Fibroblast of skin of right biceps (primary cell): ENCODE data around the gene SCAI.
"Not testable (repeated sequence)": the region's sequence is repeated elsewhere in the genome, so short reads cannot be mapped to it uniquely, and the experiment has no call there.

Experiments
- DNase-seq: peaks from one replicate; pipeline ENCODE4 v3.0.0-alpha.2; 2013

SCAI gene

GRCh38 chr9:125147401-125147951 lies 4.1 kb upstream of the SCAI start:
- no peak for DNase-seq

DNA sequence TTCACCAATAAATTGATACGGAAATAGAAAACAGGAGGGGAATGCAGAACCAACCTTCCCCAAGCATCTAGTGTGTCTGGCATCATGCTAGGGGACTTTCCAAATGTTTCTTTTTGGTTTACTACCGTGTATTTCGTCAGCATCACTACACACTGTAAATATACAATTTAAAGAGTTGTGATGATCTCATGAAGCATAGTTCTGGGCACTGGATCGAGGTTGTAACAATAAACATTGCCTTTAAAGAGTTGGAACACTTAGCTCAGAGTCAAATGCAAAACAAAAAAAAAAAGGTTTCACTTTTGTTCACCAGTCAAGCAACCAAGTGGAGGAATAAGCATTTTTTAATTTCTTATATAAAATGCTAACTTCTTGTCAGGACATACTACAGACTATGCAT lies 2.9 kb upstream of the SCAI start:
- DNase-seq, result peak; percentile 10

DNA sequence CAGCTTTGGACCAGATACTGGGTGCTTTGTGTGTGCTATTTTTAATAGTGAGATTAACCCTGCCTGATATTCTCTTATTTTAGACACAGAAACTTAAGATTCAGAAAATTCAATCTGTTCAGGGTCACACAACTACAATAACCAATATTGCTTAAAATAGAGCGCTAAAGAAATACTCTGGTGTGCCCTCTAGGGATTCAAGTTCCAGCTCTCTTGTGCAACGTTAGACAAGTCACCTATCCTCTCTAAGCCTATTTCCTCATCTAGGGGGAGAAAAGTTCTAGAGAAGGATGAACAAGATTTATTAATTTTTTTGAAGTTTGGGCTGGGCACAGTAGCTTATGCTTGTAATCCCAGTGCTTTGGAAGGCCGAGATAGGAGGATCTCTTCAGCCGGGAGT lies 2.1 kb upstream of the SCAI start:
- DNase-seq, result no peak

GRCh38 chr9:125142560-125143376 lies 560 bp downstream of the SCAI start:
- DNase-seq, result no peak

GRCh38 chr9:125141751-125142150 lies 1.6 kb downstream of the SCAI start:
- DNase-seq, result no peak

- peak; percentile 48 for DNase-seq
These were observed 2.1 kb downstream of the SCAI start for GRCh38 chr9:125141251-125141650.

DNA sequence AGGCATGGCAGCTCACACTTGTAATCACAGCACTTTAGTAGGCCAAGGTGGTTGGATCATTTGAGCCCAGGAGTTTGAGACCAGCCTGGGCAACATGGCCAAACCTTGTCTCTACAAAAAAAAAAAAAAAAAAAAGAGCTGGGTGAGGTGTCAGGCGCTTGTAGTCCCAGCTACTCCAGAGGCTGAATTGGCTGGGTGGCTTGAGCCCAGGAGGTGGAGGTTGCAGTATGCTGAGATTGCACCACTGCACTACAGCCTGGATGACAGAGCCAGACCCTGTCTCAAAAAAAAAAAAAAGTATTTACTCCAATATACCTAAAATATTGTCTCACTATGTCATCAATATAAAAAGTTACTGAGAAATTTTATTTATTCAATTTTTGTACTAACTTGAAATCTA lies 2.8 kb downstream of the SCAI start:
- no peak for DNase-seq

DNA sequence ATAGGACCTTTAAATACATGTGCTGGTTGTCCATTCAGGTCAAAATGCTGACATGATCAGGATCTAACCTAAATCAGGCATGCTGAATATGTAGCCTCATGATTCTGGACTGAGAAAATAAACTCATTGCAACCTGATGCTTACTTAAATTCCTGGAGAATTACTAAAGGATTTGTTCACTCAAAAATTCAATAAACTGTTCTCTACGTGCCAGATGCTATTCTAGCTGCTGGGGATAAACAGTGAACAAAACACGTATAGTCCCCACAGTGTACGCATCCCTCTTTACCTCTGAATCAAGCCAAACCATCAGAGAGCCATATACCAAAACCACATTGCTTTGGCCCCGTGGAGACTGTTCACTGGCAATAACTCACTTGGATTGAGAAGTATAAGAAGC lies 6.1 kb downstream of the SCAI start:
- peak; percentile 66 for DNase-seq

DNA sequence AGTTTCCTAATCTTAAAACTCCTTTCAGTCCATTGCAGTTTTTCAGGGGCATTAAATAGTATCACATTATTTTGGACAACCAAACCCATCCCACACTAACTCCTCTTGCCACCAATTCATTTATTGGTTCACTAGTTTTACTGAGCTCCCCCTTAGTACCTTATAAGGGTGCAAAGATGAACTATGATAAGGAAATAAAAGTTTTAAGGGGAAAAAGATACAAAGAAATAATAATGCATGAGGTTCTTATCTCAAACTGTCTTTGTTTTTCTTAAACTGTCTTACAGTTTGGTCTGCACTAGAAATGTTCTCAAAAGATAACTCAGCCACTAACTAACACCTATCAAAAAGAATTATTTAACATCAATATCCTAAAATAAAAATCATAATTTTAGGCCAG lies 8.4 kb downstream of the SCAI start:
- DNase-seq, result no peak

DNA sequence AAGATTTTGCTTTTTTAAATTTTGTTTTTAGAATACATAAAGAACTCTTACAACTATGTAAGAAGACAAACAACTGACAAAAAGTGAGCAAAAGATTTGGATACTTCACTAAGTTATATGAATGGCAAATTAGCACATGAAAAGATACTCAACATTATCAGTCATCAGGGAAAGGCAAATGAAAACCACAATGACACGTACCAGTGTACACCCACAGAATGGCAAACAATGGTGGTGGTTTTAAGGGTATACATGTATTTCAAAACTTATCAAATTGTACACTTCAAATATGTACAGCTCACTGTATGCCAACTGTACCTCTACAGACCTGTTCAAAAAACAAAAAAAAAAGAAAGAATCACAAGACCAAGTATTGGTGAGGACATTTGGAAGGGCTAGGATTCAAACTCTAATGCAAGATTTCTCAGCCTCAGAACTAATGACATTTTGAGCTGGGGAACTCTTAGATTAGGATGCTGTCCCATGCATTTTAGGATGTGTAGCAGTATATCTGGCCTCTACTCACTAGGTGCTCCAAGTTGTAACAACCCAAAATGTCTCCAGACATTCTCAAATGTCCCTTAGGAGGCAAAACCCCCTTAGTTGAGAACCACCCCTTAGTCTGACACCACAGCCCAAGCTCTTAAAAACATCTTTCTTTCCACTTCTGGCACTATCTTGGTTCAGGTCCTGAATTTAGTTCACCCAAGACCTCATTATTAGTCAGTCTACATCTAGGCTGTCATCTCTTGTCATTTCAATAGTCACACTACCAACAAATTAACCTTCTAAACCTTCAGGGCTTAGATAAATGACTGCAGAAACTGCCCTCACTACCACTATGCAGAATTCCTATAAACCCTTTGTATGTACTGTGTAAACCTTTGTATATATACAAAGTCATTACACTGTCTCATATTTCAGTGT lies 9.7 kb downstream of the SCAI start:
- DNase-seq, result no peak

DNA sequence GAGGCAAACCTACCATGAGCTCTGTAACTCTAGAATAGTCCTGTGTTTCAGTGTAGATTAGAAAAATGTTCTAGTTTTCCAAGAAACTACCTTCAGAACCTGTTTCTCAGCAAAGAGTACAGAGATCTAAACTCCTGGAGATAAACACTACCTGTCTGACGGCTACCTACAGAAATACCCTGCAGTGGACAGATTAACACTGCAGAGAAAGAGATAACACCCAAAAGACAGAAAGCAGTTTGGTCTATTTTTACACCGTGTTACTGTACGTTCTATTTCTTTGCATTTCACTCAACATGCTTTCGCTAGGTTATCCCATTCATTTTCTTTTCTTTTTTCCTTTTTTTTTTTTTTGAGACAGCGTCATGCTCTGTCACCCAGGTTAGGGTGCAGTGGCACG lies 11.6 kb downstream of the SCAI start:
- DNase-seq, result no peak

DNA sequence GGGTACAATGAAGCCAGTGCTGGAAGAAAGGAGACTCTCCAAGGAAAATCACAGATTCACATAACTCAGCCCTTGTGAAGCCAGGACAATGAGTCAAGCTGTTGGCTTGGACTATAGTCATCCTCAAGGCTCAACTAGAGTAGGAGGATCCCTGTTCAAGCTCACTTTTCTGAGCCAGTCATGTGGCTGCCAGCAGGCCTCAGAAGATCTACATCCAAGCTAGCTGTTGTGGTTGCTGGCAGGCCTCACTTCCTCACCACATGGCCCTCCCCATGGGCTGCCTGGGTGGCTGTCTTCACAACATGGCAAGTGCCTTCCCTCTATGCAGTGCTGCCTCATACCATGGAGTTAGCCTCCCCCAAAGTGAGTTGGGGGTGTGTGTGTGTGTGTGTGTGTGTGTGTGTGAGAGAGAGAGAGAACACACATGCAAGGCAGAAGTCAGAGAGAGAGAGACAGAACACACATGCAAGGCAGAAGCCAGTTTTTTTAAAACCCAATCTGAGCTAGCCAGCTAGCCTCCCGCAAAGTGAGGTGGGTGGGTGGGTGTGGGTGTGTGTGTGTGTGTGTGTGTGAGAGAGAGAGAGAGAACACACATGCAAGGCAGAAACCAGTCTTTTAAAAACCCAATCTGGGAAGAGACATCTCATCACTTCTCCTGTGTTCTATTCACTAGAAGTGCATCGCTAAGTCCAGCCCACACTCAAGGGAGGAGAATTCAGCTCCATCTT lies 17.1 kb downstream of the SCAI start:
- peak; percentile 100 for DNase-seq

GRCh38 chr9:125125523-125125922 lies 17.8 kb downstream of the SCAI start:
- DNase-seq, result no peak

DNA sequence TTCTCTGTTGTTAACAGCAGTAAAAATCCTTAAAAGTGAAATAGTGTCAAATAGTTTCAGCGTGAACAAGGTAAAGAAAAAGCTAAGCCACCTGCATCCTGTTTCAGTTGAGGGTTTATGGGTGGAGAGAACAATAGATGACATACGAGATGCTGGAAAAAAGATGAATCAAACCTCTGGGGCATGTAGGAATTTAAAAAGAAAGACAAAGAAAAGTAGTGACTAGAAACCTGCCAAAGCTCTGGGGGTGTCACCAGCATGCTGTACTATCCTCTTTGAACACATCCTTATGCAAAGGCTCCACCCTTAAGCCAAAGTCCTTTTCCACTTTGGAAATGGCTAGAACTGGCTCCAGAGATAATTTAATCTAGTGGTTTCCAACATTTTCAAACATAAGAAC lies 22.2 kb downstream of the SCAI start:
- DNase-seq, result peak; percentile 7

GRCh38 chr9:125119643-125120286 lies 23.6 kb downstream of the SCAI start:
- peak; percentile 53 for DNase-seq

GRCh38 chr9:125118696-125119095 lies 24.6 kb downstream of the SCAI start:
- DNase-seq, result not testable (repeated sequence)

GRCh38 chr9:125114503-125114902 lies 28.8 kb downstream of the SCAI start:
- not testable (repeated sequence) for DNase-seq

DNA sequence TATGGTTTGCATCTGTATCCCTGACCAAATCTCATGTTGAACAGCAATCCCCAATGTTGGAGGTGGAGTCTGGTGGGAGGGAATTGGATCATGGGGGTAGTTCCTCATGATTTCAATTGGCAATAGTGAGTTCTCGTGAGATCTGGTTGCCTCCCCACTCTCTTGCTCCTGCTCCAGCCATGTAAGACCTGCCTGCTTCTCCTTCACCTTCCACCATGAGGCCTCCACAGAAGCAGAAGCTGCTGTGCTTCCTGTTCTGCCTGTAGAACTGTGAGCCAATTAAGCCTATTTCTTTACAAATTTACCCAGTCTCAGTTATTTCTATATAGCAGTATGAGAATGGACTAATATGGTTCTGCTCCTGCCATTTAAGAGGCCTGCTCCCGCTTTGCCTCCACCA lies 32.9 kb downstream of the SCAI start:
- DNase-seq, result no peak

GRCh38 chr9:125108541-125108940 lies 34.8 kb downstream of the SCAI start:
- DNase-seq, result not testable (repeated sequence)

GRCh38 chr9:125106285-125106893 lies 36.9 kb downstream of the SCAI start:
- DNase-seq, result peak; percentile 62

GRCh38 chr9:125103770-125104460 lies 39.4 kb downstream of the SCAI start:
- no peak for DNase-seq
